ENCODE results near the gene ZNF618.

GRCh38 chr9:113912816-113913215 lies 36.7 kb downstream of the ZNF618 start:
- no peak for TF ChIP-seq POLR2A (IDR thresholded peaks at IDR 0.05)
- no peak for TF ChIP-seq CTCF (IDR thresholded peaks at IDR 0.05)
